Activated CD8-positive, alpha-beta memory T cell treated with anti-CD3 and anti-CD28 coated beads, Interleukin-2, amount 50 U/mL, for 4 hours (primary cell): ENCODE results near the gene SORBS2.

Experiments used
- DNase-seq: peaks from one replicate; pipeline ENCODE4 v3.0.0-alpha.2; 2020

Gene SORBS2

DNA sequence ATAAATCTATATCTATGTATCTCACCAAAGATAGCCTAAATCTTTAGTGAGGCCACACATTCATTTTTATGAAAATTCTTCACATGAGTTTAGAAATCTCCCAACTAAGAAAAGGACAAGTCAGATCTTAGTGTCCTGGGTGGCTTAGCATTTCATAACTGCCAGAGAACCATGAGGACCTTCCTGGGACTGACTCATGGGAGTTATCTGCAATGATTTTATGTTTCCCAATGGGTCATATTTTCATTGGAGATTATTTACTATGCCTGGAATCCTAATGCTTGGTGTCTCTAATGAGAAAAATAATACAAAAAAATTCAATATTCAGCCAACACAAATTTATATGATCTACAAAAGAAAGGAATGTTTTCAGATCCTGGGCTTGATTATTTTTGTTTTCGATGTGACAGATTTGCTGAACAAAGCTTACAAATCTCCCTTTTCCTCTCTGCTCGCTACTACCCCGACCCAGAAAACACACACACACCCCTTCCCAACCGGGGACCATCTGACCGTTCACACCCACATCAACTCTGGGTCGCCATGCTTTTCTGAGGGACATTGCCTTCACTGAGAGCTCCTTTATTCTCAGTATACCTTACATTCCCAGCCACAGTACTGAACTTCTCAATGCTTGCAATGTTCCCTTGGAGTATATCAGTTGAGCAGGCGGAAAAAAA is 40.1 kb downstream of the SORBS2 start:
- DNase-seq = no peak

DNA sequence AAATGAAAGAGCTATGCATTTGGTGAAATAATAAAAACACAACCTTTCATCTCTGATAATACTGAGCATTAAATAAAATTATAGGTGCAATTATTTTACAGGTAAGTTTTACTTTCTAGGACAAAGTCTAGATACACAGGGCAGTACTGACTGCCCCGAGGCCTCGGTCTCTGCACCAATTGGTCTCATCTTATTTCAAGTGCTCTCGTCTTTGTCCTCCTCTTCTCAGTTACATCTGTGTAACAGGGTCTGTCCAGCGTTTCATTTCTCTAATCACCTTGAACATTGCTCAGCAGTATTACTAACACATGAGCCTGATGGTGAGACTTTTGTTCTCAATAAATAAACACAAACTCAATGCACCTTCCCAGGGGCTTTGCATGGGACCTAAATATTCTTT is 44.5 kb downstream of the SORBS2 start:
- no peak for DNase-seq

DNA sequence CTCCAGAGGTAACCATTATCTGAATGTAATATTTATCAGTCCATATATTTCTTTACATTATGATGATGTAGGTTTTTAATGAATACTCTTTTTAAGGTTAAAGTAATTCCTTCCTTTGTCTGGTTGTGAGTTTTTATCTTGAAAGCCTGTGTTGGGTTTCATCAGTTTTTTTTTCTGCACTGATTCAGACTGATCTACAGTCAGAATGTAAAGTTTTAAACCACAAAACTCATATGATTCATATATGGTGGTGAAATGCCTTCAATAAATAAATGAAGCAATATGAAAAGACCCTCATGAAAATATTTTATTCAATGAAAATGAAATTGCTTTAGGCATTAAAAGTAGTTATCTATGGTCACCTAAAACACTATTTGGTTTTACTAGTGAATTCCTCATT is 47.1 kb downstream of the SORBS2 start:
- DNase-seq = no peak

DNA sequence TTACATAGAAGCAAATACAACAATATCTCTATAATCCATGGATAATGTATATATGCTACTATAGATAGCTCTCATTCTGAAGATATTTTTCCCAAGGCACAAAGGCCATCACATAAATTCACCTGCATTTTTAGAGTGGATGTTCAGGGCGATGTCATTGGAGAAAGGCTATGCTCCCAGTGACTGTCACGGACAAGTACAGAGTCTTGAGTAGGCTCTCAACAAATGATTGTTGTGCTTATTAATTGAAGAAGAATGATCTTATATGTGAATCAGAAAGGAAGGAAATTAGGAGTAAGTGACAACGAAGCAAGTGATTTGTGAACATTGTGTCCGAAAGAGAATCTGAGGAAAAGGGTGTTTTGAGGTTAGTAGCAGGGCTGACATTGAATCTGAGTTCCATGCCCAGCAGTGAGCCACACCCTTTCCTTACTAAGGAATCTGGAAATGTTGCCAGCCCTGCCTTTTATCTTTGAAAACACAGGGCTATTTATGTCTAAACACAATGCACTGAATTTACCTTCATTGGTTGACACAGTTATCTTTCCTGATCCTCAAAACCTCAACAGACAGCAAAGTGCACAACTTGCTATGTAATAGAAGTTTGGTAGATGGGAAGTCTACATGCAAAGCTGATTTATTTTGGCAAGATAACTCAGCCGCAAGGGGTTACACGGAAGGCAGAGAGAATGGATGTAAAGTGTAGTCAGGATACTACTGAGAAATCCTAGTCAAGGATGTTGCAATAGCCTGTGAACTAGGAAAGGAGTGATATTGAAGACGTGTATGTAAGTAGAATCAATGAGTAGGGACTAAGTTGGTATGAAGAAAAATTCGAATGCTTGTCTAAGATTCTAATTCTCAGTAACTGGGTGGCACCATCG is 50.4 kb downstream of the SORBS2 start:
- DNase-seq = no peak

DNA sequence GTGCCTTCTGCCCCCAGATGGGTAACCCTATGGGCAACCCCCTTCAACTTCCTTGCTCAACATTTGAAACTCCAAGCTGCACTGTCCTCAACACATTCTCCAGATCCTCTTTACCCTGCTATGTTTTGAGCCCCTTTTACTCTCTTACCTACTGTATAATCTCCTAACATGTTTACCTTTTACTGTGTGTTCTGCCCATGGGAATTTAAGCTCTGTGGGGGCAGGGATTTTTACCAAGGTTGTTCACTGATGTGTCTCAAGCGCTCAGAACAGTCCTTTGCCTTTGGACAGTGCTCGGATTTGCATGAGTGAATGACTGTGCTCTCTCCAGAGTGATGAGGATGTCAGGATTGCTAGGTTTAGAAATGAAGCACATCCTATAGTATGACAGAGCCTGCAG is 53.2 kb downstream of the SORBS2 start:
- DNase-seq = no peak

DNA sequence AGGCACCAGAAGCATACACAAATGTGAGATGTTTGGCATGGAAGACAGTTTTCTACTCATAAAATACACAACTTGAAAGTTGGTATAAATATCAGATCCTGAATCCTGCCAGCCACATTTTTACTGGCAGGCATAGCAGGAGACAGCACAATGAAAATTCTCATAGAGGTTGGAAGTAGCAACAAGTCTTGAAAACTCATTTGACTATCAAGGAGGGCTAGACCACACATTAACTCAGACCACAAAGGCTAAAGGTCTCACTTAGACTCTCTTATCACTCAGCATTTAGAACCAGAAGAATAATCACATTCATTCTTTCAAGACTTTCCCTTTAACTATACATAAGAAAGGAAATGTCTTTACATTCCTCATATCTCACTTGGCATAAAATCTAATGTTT is 56.5 kb downstream of the SORBS2 start:
- no peak for DNase-seq

DNA sequence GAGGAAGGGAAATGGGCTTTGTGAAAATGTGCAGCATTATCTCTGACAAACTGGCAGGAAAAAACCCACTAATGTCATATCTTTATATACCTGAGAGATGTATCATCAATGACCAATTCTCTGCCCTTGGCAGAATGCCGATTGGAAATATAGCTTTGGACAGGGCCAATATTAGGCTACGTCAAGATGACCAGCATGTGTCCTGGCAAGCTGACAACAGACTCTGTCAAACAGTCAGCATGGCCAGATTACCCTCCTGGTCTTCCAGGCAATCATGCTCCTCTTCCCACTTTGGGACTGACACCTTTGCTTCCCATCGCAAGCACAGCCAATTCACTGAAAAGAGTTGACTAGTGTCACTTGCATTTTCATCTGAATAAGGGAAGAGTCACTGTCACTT is 57.0 kb downstream of the SORBS2 start:
- DNase-seq = no peak

DNA sequence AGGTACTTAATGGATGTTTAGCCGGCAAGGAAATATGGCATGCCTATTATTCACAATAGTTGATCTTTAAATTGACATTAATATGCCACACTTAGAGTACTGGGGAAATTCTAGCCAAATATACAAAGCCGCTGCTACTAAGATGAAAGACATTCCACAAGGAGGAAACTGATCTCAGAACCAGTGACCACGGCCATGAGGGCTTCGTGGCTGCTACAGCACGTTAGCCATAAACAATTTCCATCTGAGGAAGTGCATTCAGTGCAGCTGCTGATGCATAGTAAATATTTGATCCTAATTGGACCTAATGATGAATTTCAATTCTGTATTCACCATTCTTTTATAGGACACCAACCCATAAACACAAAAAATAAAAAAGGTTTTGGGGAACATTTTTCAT is 59.1 kb downstream of the SORBS2 start:
- no peak for DNase-seq

DNA sequence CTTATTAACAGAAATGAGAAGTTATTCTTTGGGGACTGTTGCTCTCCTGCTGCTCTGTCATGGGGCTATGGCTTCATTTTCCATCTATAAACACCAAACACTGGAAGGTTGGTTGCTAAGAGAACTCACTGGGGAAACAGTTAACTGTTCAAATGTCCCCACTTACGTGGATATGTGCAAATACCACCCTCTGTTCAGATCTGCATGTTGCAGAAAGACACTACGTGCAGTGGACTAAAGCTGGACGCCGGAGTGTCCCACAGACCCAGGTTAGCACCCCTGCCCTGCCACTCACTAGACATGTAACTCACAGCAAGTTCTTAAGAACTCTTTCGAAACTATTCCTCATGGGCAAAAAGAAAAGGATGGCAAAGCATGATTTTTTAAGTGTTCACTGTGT is 62.1 kb downstream of the SORBS2 start:
- no peak for DNase-seq

DNA sequence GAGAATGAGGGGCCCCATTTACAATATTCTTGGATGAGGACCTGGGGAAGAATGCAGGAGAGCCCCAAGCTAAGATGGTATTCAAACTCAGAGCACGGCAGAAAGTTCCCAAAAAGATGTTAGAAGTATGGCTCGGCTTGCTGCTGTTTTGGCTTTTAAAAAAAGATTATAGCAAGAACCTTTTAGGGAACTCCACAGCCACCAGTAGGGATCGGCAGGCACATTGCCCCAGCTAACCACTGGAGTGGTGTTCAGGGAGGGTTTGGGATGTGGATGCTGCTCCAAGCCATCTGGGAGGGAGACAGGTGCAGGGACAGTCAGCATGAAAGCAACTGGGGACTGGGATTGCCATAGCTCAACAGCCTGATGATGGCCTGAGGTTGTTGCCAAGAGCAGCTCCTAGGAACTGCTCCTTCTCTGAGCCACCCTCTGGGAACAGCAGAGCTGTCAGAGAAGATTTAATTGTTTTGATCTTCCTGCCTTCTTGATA is 63.0 kb downstream of the SORBS2 start:
- no peak for DNase-seq

DNA sequence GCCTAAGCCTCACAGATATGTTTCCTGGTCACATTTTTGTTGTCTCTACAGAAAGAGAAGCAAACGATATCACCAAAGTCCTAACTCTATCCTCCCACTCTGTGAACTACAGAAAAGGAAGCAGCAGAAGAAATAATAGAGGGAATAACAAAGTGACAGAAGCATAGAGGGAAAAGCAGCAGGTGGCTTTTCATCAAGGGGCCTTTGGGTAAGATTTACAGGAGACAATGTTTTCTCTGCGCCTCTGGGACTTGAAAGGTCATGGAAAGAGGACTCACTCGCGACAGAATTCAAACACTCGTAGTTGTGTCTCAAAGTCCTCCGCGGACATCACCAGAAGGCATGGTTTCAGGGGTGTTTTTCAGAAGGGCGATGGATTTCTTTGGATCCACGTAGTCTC is 66.1 kb downstream of the SORBS2 start:
- no peak for DNase-seq

DNA sequence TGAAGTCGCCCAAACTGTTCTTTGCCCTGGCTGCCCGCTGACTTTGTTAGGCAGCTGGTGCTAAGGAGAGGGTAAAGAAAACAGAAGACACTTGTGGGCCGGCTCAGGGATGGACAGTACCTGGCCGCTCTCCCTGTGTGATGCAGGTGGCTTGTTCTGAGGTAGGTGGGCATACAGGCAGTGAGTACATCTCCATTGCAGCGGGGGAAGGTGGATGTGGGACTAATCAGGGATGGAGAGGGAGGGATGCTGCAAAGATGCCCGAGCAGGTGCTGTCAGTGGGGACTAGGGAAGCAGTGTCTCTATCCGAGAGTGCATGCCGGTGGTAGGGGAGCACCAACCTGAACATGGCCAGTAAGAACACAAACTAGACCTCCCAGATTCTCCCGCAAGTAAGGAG is 67.0 kb downstream of the SORBS2 start:
- no peak for DNase-seq

DNA sequence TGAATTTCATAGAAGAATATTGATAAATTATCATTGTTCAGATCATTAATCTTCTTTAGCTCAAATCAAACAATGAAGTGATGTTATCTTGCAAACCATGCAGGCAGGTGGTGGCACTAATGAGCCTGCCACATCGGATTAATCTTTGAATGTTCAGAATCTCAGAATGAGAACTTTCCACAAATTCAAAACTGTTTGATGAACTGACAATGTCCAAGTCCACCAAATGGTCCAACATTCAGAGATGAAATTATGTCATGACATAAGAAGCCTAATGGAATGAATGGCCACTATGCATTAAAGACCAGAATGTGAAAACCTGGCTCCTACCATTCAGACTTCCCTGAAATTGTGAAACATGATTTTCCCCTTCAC is 67.5 kb downstream of the SORBS2 start:
- DNase-seq = no peak

DNA sequence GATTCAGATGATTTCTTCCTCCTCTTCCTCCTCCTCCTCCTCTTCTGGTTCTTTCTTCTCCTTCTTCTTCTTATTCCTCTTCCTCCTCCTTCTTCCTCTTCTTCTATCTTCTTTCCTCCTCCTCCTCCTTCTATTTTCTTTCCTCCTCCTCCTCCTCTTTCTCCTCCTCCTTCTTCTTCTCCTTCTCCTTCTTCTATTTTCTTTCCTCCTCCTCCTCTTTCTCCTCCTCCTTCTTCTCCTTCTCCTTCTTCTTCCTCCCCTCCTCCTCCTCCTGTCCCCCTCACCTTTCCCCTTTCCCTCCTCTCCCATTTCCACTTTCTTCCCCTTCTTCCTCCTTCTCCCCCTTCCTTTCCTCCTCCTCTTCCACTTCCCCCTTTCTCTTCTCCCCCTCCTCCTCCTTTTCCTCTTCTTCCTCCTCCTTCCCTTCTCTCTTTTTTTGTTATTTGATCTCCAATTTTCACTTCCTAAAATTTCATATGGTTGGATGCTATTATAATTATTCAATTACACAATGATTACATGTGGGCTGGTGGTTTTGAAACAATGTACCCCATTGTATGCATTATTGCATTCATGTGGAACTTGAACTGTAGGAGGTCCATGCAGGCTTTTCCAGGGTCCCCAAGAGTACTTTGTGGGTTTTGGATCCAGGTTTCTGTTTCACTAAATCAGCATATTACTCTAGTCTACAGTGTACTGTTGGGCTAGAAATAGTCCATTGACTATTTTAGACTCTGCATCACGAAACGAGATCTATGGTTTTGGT is 68.1 kb downstream of the SORBS2 start:
- DNase-seq = no peak

DNA sequence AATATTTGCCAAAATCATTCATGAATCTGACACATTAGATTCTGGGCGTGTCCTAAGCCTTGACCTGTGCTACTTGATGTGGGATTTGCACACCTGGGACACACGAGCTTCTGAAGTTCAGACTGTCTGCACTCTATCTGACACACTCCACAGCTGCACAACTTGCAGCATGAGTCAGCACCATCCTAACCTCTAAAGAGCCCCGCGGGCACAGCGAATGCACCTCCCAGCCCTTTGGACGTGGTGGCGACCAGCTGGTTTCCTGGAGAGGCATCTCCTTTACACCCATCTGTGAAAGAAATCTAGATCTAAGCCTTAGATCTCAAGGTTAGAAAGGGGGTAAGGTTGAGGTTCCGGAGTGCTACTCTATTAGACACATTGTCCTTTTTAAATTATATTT is 69.2 kb downstream of the SORBS2 start:
- no peak for DNase-seq

DNA sequence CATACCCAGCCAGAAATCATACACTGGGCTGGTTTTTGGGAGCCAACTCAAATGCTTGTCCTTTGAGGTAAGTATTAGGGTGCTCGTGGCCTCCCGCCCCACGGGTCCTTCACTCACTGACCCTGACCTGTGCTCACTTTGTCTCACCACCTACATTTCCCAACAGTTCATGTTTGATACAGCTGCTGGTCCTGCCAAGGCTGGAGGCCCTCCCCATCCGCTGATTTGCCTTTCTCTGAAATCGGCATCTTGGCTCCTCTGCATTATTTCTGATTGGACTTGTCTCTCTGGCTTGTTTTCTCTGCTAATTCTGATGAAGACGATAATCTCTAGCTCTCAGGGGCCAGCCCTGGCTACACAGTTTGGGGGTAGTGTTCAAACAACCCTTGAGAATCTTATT is 70.2 kb downstream of the SORBS2 start:
- DNase-seq = no peak

DNA sequence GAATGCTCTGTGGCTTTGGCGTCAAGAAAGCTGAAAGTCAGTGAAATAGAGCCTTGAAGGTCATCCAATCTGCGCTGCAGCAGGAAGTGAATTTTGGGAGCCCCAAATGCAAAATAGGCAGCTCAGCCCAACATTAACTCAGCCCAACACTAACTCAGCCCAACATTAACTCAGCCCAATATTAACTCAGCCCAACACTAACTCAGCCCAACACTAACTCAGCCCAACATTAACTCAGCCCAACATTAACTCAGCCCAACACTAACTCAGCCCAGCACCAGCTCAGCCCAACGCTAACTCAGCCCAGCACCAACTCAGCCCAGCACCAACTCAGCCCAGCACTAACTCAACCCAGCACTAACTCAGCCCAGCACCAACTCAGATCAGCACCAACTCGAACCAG is 71.5 kb downstream of the SORBS2 start:
- DNase-seq = no peak

DNA sequence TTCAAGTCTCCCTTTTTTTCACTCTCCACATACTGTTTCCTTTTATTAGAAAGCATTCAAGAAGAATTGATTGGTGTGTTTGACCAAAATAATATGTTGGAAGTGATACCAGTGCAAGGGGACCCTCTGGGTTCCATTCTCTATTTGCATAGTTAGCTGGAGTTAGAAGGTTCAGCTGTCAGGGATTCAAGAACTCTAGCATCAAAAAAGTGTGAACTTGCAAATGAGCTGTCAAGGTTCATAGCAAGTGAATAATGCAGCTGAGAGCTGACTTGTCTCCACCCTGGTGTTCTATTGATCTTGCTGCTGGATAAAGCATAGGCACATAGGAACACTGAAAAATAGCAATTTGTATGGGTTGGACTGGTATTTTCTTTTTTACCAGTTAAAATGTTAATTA is 73.2 kb downstream of the SORBS2 start:
- no peak for DNase-seq

DNA sequence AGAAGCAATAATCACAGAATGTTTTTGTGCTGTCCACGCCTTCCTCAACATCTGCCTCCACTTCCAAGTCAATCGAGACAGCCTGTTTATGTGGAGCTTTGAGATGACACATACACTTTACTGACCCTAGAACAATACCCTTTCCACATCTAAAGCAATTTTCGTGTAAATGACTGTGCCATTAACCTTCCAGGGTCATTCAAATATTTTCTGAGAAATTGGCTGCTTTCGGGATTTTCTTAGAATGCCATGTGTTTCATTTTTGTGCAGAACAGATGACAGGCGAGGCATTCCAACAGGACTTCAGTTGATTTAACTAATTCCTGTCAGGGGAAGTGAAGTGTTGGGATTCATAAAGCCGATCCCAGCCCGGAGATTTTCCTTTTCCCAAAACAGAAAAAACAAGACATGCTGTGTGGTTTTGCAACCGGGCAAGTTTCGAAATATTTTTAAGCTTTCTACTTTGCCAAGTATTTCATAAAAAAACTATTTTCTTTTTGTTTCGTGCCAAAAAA is 73.9 kb downstream of the SORBS2 start:
- DNase-seq = no peak

DNA sequence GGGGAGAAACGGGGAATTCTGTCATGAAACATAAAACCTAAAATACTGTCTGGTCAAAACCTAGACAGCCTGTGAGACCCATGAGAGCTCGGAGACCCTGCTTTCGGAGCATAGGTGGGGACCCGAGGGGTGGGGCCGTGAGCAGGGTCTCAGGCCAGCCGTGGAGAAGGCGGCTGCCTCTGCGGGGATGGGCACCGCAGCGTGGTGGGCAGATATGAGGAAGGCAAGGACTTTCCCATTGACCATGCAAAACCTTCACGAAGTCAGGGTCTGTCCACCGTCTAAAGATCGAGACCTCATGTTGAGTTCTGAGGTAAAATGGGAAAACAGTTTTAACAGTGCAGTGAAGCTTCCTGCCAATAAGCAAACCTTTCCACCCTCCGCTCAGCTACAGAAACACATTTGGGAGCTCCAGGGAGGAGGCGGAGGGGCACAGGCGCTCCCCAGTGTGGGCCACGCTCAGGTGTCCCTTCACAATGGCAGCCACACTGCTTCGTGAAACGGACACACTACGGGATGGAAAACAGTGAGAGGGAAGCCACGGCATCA is 74.4 kb downstream of the SORBS2 start:
- no peak for DNase-seq

DNA sequence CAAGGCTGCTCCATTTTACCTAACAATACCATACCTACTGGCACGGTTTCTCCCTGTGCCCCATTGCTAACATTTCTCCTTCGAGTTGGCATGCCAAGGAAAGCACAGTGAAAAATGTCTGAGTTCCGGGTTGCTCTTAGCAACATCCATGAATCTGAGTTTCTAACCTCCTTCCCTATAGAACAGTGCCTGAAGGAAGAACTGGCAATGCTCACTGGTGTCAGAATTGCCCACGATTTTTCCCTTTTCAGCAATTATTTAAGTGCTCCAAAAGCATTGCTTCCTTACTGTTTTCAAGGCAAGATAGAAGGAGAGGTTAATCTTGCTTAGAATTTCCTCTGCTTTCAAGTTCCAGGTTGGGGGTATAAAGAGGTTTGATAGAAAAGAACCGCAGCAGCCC is 75.1 kb downstream of the SORBS2 start:
- DNase-seq = no peak

DNA sequence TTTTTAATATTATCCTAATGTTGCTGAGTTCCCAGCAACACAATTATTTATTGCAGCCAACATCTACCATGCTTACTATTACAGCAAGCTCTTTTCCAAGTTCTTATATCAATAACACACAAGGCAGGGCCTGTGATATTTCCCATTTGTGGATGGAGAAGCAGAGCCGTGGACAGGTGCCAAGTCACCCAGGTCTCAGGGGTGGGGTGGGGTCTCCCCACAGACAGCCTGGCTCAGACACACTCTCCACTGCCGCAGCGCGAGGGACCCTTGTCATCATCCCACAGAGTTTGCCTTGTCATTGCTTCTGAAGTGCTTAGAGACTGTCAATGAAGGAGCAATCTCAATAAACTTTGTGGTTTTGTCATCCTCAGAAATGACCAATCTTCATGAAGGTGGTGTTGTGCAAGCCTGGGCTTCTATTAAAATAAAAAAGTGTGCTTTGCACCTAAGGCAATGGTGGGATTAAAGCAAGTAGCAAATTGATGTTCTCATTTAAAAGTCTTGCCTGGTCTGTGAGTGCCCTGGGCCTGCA is 76.1 kb downstream of the SORBS2 start:
- no peak for DNase-seq

DNA sequence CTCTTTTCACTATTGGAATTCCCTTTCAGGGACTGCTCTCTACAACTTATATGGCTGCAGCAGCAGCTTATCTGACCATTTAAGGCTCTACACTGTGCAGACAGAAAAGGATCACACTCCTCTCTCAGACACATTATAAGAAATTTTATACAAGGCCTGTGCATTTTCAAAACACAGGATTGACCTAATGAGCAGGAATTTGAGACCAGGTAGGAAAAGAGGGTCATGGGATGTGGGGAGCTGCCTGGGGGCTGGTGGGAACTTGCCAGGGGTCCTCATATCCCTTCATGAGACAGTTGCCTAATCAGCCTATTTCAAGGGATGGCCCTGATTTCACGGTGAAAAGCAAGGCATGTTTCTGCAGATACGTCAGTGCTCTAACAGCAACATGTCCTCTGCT is 77.1 kb downstream of the SORBS2 start:
- DNase-seq = no peak
